T-helper 1 cell treated with Interleukin-12 subunit alpha and Interleukin-12 subunit beta and Interleukin-4 antibody, amounts not matched to agents 30 ng/mL and 1 ng/mL, for 36 hours (primary cell): ENCODE data around the gene PPP1R13L. TPM values are rescaled to one million over a fixed set of nuclear protein-coding genes. Genes with fewer than 3 reads are reported as not detected.

Experiments
- intact Hi-C: fragments of 100-400 bp; cut with micrococcal nuclease; formaldehyde crosslinking; loops from one replicate; pipeline ENCODE4 v1.15.1; 2024
- total RNA-seq: library from RNA; stranded (reverse); gene quantifications from 2 replicates; pipeline ENCODE4 v1.2.3, GENCODE V29; 2022

PPP1R13L gene
- total RNA-seq, 1 donor from 2014 or later, result 10.6 TPM

- intact Hi-C loops, result no loop called here
These were observed 28.7 kb downstream of the PPP1R13L start for GRCh38 chr19:45376045-45376724.

GRCh38 chr19:45370410-45371204 is 34.3 kb downstream of the PPP1R13L start, which contains the start of gene ERCC2:
Gene ERCC2, minus strand, starts transcription at chr19:45370573. Its CDS starts 33 bp downstream, at chr19:45370540.
- intact Hi-C loops, result loop anchor here (1.0 kb wide), 7 partner anchors 32 to 416 kb away; partner anchors contain the start of genes ERCC1 and POLR1G

- intact Hi-C loops, result no loop called here
These were observed 36.0 kb downstream of the PPP1R13L start for GRCh38 chr19:45368737-45369340.

GRCh38 chr19:45368127-45368526 is 36.7 kb downstream of the PPP1R13L start:
- intact Hi-C loops, result no loop called here

- intact Hi-C loops, result no loop called here
These were observed 40.2 kb downstream of the PPP1R13L start for GRCh38 chr19:45364696-45365095.

GRCh38 chr19:45363861-45364459 is 40.9 kb downstream of the PPP1R13L start:
- intact Hi-C loops, result no loop called here

GRCh38 chr19:45362291-45362690 is 42.6 kb downstream of the PPP1R13L start:
- intact Hi-C loops, result no loop called here

GRCh38 chr19:45361608-45362007 is 43.3 kb downstream of the PPP1R13L start:
- intact Hi-C loops, result no loop called here

GRCh38 chr19:45358213-45358792 is 46.6 kb downstream of the PPP1R13L start:
- intact Hi-C loops, result no loop called here

- intact Hi-C loops, result no loop called here
These were observed 47.5 kb downstream of the PPP1R13L start for GRCh38 chr19:45357445-45357783.

- intact Hi-C loops, result no loop called here
These were observed 48.0 kb downstream of the PPP1R13L start for GRCh38 chr19:45356760-45357444.

- intact Hi-C loops, result no loop called here
These were observed 49.0 kb downstream of the PPP1R13L start for GRCh38 chr19:45355910-45356309.

- intact Hi-C loops, result no loop called here
These were observed 49.5 kb downstream of the PPP1R13L start for GRCh38 chr19:45355402-45355801.

GRCh38 chr19:45354241-45354842 is 50.5 kb downstream of the PPP1R13L start:
- intact Hi-C loops, result no loop called here

GRCh38 chr19:45352914-45353796 is 51.7 kb downstream of the PPP1R13L start:
- intact Hi-C loops, result no loop called here

- intact Hi-C loops, result no loop called here
These were observed 52.4 kb downstream of the PPP1R13L start for GRCh38 chr19:45352471-45352870.

- intact Hi-C loops, result no loop called here
These were observed 52.8 kb downstream of the PPP1R13L start for GRCh38 chr19:45352062-45352461.

GRCh38 chr19:45351401-45351952 is 53.4 kb downstream of the PPP1R13L start:
- intact Hi-C loops, result no loop called here

GRCh38 chr19:45350477-45351058 is 54.3 kb downstream of the PPP1R13L start:
- intact Hi-C loops, result no loop called here
